GM12874 (cell line): ENCODE measurements around the gene TUBD1.

Experiments
- TF ChIP-seq, protein P1 (sequence below): IDR thresholded peaks from 2 replicates; pipeline ENCODE4 v1.5.1; 2011; ENCODE audit warnings: low read depth, mild to moderate bottlenecking, control low read depth, low read length, moderate library complexity; ENCODE audit not compliant: insufficient read depth

The TUBD1 gene

DNA sequence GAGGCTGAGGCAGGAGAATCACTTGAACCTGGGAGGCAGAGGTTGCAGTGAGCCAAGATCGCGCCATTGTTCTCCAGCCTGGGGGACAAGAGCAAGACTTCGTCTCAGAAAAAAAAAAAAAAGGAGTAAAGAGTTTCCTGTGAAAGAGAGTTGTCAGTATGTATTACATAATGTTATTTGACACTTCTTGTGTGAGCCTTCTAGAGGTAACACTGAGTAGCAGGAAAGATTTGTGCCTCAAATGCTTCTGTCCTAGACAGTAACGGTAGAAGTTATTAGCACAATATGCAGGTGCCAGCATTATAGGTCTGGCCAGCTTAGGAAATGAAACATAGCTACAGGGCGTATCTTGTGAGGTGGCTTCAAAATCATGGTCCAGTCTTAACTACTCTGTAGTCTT, 6.4 kb upstream of the TUBD1 start:
- TF ChIP-seq, protein P1, sequence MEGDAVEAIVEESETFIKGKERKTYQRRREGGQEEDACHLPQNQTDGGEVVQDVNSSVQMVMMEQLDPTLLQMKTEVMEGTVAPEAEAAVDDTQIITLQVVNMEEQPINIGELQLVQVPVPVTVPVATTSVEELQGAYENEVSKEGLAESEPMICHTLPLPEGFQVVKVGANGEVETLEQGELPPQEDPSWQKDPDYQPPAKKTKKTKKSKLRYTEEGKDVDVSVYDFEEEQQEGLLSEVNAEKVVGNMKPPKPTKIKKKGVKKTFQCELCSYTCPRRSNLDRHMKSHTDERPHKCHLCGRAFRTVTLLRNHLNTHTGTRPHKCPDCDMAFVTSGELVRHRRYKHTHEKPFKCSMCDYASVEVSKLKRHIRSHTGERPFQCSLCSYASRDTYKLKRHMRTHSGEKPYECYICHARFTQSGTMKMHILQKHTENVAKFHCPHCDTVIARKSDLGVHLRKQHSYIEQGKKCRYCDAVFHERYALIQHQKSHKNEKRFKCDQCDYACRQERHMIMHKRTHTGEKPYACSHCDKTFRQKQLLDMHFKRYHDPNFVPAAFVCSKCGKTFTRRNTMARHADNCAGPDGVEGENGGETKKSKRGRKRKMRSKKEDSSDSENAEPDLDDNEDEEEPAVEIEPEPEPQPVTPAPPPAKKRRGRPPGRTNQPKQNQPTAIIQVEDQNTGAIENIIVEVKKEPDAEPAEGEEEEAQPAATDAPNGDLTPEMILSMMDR = no peak

DNA sequence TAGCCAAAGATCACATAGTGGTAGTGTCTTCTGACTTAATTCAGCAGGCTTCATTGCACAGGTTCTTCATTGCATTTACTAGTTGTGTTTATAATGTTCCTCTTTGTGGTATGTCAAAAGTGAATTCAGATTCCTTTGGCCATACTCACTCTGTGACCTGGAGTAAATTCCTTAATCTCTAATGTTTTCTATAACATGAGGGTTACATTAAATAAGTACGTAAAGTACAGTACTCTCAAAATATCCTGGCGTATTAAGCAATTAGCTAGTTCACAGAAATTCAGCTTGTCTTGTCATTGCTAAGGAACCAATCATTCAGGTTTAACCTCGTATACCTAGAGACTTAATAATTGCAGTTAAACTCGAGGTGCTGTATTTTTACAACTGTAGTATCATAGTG, 4.3 kb upstream of the TUBD1 start:
- TF ChIP-seq, protein P1 = no peak

DNA sequence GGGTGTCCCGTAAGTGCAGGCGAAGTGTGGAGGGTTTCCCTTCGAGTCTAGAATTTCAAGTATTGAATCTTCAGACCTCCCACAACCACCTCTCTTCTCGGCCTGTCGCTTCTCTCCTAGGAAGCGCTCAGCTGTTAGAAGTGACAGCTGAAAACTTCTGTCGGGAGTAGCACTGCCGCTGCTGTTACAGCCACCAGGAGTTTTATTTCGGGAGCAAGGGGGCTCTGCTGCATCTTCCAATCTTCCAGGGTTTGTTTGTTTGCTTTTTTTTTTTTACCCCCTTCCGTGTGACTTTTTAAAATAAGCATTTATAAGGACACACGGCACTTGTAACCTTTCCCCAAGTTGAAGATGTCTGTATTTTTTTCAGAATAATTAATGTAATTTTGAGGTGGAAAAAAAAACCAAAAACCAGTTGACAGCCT, 945 bp upstream of the TUBD1 start:
- TF ChIP-seq, protein P1 = no peak

DNA sequence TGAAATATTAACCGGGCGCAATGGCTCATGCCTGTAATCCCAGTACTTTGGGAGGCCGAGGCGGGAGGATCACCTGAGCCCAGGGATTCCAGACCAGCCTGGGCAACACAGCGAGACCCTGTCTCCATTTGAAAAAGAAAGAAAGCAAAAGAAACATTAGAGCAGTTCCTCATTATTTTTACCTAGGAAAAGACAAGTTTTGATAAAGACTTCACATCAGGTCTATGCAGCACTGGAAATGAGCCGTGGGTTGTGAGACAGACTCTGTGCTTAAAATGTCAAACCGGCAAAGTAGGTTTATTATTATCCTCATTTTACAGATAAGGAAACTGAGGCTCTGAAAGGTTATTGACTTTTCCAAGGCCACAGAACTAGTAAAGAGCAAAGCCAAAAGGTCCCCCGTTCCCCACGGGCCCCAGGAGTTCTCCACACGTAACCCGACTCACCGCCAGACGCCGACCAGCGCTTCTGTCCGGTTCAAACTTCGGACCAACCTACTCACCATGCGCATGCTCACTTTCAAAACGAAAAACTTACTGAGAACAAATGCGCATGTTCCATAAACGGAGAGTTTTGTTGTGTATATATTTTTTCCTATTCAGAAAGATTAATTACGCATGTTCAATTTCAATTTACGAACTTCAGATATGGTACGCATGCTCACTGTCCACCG, 356 bp downstream of the TUBD1 start:
- TF ChIP-seq, protein P1 = no peak

DNA sequence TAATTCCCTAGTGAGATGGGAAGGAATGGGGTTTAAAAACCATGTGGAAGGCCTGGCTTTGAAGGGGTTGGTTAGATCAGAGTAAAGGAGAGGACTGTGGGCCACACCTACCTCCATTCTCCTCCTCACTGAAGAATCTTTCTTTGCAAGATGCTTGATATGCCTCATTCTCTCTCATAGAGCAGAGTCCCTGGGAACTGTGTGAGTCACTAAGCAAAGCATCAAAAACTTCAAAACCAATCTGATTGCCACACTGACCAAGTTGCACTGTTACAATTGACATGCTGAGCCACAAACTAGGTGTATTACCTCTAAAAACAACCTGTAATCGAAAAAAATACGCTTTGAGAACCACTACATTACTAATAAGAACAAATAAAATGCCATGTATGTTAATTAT, 2.0 kb downstream of the TUBD1 start:
- TF ChIP-seq, protein P1 = no peak

DNA sequence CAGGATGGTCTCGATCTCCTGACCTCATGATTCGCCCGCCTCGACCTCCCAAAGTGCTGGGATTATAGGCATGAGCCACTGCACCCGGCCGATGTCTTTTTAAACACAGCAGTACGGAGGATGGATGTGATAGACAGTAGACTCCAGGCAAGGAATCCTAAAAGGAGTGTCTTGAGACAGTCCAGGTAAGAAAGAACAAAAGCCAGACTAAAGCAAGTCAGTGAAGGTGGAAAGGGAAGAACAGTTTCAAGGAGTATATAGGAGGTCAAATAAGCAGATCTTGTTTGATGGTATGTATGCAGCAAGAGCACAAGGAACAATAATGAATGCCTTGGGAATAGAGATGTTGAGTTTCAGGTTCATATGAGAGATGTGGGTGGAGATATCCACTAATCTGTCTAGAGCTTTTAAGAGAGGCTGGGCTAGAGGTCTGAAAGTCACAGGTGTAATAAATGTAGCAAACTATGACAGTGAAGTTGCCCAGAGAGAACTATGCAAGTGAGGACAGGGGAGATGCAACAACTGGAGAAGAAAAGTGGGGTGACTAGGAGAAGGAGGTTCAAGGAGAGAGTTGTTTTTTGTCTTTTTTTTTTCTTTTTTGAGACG, 4.5 kb downstream of the TUBD1 start:
- TF ChIP-seq, protein P1 = no peak

DNA sequence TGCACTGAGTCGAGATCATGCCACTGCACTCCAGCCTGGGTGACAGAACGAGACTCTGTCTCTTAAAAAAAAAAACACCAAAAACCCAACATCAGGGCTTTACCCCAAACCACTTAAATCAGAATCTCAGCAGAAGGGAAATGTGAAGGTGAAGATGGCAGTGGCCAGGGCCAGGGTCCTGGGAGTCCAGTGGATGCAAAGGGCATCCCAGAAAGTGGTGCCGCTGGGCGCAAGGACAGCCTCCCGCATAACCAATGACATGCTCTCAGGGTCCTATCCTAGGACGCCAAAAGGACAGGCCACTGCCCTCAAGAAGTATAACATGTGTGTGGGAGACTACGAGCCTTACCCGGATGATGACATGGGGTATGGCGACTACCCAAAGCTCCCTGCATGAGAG, 7.9 kb downstream of the TUBD1 start:
- TF ChIP-seq, protein P1 = no peak
